HepG2 (cell line): Measurements from ENCODE around the gene SNHG17. TPM values are rescaled to one million over a fixed set of nuclear protein-coding genes. Genes with fewer than 3 reads are reported as not detected.

Source experiments
- GZF1 ChIP-seq: sonication (generic); formaldehyde crosslinking; IDR thresholded peaks from 2 replicates; pipeline ENCODE4 v1.5.1; 2020; ENCODE audit warnings: mild to moderate bottlenecking, missing genetic modification reagents
- PAX8 ChIP-seq: sonication (generic); formaldehyde crosslinking; IDR thresholded peaks from 2 replicates; pipeline ENCODE4 v1.8.0; 2022; ENCODE audit warnings: mild to moderate bottlenecking, missing genetic modification reagents, borderline replicate concordance
- TOE1 ChIP-seq: sonication (generic); formaldehyde crosslinking; IDR thresholded peaks from 2 replicates; pipeline ENCODE4 v1.4.0; 2020; ENCODE audit warnings: mild to moderate bottlenecking, missing genetic modification reagents
- ZFP62 ChIP-seq: sonication (generic); formaldehyde crosslinking; IDR thresholded peaks from 2 replicates; pipeline ENCODE4 v1.4.0; 2020; ENCODE audit warnings: missing genetic modification reagents
- ZNF274 ChIP-seq: sonication (generic); formaldehyde crosslinking; IDR thresholded peaks from 2 replicates; pipeline ENCODE4 v1.5.1; 2020; ENCODE audit warnings: mild to moderate bottlenecking, missing genetic modification reagents
- ZNF44 ChIP-seq: sonication (generic); formaldehyde crosslinking; IDR thresholded peaks from 2 replicates; pipeline ENCODE4 v1.5.1; 2020; ENCODE audit warnings: mild to moderate bottlenecking, missing genetic modification reagents
- ZNF510 ChIP-seq: sonication (generic); formaldehyde crosslinking; IDR thresholded peaks from 2 replicates; pipeline ENCODE4 v1.4.0; 2020; ENCODE audit warnings: low read depth, mild to moderate bottlenecking, missing genetic modification reagents
- polyA plus RNA-seq, 8 experiments: library from polyadenylated mRNA; depleted of rRNA in 3 of 8; stranded (reverse) in 7 of 8; unstranded in 1 of 8; fragments of >200 nt; fragmentation: Illumina TruSeq in 4 of 8; extraction: Trizol in 4 of 8; gene quantifications; 2 replicates each; pipeline versions ENCODE4 v1.2.1 to v1.2.3, GENCODE V29; 2011 to 2016; ENCODE audit warnings: low read depth in 4 of 8, missing spikeins in 1 of 8, mixed read lengths in 1 of 8; ENCODE audit not compliant: insufficient read depth in 1 of 8
- total RNA-seq, 5 experiments: library from RNA; depleted of rRNA; stranded (reverse); fragments of >200 nt; fragmentation: Illumina TruSeq; extraction: Trizol; gene quantifications; 2 replicates each; pipeline ENCODE4 v1.2.3, GENCODE V29; 2016; ENCODE audit warnings: low read depth in 1 of 5
- TF ChIP-seq, protein P1 (sequence below): sonication (generic); formaldehyde crosslinking; IDR thresholded peaks from 2 replicates; pipeline ENCODE4 v1.8.1; 2023; ENCODE audit warnings: mild to moderate bottlenecking, missing genetic modification reagents, borderline replicate concordance
- TF ChIP-seq, protein P2 (sequence below): sonication (generic); formaldehyde crosslinking; IDR thresholded peaks from 2 replicates; pipeline ENCODE4 v1.4.0; 2020; ENCODE audit warnings: mild to moderate bottlenecking, missing genetic modification reagents
- TF ChIP-seq, protein P3 (sequence below): sonication (generic); formaldehyde crosslinking; IDR thresholded peaks from 2 replicates; pipeline ENCODE4 v1.5.1; 2020; ENCODE audit warnings: missing genetic modification reagents, mild to moderate bottlenecking, borderline replicate concordance
- TF ChIP-seq, protein P4 (sequence below), 2 experiments: sonication (generic) in 1 of 2; formaldehyde crosslinking in 1 of 2; IDR thresholded peaks; 2 replicates each; pipeline versions ENCODE4 v1.6.1 to v1.9.0; 2014 to 2022; ENCODE audit warnings: antibody characterized with exemption in 1 of 2, borderline replicate concordance in 1 of 2, inconsistent platforms in 1 of 2, low read depth in 1 of 2, missing genetic modification reagents in 1 of 2

The SNHG17 gene
- total and polyA plus RNA-seq, 2 of the 13 experiments (the other 11 are each of a cell fraction or from before 2014, with no cell fraction given), result 26.2 to 41.2 TPM

DNA sequence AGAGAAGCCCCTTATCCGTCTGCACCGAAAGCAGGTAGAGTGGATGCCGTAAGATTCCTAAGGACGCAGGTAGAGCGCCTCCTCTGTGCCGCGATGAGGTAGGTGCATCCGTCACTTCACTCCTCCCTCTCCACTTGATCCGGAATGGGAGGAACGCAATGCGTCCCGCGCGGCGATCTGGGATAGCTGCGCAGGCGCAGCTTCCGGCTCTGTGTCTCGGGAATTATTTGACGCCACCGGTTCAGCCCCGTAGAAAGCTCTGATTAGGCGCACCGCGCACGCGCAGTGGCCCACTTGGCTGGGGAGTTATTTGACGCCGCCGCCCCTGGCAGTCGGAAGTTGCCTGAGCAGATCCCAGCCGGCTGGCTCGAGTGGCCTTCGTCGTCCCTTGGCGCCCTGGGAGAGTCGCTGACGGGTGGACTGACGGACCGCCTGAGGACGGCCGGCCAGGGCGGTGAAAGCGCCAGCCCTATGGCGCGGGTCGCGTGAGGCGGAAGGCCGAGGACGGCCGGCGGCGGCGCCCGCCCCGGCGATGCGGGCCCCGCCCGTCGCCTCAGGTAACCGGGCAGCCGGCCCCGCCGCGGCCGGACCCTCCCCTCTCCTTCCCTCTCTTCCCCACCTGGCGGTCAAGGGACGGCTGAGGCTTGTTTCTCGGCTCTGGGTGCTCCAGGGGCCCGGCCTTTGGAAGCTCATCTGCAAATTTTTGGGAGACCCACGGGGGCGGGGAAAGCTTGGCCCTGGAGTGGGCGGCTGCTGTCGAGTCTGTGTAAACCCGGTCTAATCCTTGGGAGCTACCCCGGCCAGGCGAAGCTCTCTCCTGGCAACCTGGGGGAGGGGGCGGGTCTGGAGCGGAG lies 37.6 kb upstream of the SNHG17 start, which contains the start of gene RALGAPB (continued):
- TF ChIP-seq, protein P1, sequence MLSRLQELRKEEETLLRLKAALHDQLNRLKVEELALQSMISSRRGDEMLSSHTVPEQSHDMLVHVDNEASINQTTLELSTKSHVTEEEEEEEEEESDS (CRISPR knock-in tag), result no peak
- TF ChIP-seq ZNF510 (CRISPR knock-in tag) (no peak), TOE1 (CRISPR knock-in tag) (no peak; the same call in 1 of the 2 replicates), ZNF274 (CRISPR knock-in tag) (0 out of 2 replicates have a peak, but pooled peaks have one; percentile 51), ZNF44 (CRISPR knock-in tag) (peak; percentile 90), GZF1 (CRISPR knock-in tag) (no peak; the same call in 1 of the 2 replicates), ZFP62 (CRISPR knock-in tag) (no peak), PAX8 (no peak)
- TF ChIP-seq, protein P2, sequence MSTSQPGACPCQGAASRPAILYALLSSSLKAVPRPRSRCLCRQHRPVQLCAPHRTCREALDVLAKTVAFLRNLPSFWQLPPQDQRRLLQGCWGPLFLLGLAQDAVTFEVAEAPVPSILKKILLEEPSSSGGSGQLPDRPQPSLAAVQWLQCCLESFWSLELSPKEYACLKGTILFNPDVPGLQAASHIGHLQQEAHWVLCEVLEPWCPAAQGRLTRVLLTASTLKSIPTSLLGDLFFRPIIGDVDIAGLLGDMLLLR (CRISPR knock-in tag), result no peak
- TF ChIP-seq, protein P3, sequence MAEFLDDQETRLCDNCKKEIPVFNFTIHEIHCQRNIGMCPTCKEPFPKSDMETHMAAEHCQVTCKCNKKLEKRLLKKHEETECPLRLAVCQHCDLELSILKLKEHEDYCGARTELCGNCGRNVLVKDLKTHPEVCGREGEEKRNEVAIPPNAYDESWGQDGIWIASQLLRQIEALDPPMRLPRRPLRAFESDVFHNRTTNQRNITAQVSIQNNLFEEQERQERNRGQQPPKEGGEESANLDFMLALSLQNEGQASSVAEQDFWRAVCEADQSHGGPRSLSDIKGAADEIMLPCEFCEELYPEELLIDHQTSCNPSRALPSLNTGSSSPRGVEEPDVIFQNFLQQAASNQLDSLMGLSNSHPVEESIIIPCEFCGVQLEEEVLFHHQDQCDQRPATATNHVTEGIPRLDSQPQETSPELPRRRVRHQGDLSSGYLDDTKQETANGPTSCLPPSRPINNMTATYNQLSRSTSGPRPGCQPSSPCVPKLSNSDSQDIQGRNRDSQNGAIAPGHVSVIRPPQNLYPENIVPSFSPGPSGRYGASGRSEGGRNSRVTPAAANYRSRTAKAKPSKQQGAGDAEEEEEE (CRISPR knock-in tag), result peak; percentile 65; the same call in 1 of the 2 replicates
- TF ChIP-seq, protein P4, sequence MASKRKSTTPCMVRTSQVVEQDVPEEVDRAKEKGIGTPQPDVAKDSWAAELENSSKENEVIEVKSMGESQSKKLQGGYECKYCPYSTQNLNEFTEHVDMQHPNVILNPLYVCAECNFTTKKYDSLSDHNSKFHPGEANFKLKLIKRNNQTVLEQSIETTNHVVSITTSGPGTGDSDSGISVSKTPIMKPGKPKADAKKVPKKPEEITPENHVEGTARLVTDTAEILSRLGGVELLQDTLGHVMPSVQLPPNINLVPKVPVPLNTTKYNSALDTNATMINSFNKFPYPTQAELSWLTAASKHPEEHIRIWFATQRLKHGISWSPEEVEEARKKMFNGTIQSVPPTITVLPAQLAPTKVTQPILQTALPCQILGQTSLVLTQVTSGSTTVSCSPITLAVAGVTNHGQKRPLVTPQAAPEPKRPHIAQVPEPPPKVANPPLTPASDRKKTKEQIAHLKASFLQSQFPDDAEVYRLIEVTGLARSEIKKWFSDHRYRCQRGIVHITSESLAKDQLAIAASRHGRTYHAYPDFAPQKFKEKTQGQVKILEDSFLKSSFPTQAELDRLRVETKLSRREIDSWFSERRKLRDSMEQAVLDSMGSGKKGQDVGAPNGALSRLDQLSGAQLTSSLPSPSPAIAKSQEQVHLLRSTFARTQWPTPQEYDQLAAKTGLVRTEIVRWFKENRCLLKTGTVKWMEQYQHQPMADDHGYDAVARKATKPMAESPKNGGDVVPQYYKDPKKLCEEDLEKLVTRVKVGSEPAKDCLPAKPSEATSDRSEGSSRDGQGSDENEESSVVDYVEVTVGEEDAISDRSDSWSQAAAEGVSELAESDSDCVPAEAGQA (IDR thresholded peaks at IDR 0.05; ENCODE audit: low read depth), result peak; percentile 93
- TF ChIP-seq, protein P4 (CRISPR knock-in tag; IDR thresholded peaks at IDR 0.05; ENCODE audit: borderline replicate concordance), result peak; percentile 73; the same call in 1 of the 2 replicates
